Fibroblast of lung (primary cell): Measurements from ENCODE around the gene PWP2. TPM values are rescaled to one million over a fixed set of nuclear protein-coding genes. Genes with fewer than 3 reads are reported as not detected.

Source experiments
- polyA plus RNA-seq, 2 donors: library from polyadenylated mRNA; depleted of rRNA in 1 of 2; stranded (reverse) in 1 of 2; unstranded in 1 of 2; fragments of >200 nt; gene quantifications; 2 replicates each; pipeline ENCODE4 v1.2.1, GENCODE V29; 2011 to 2012; ENCODE audit warnings: missing spikeins in 1 of 2
- total RNA-seq: library from RNA; depleted of rRNA; stranded (reverse); fragments of >200 nt; gene quantifications from 2 replicates; pipeline ENCODE4 v1.2.1, GENCODE V29; 2014

PWP2 gene
- total and polyA plus RNA-seq, 2 donors (not counting 1 experiment from before 2014, with no cell fraction given) = 3.8 to 5.1 TPM

Other genes starting within 250 kb of the PWP2 start
- gene AGPAT3, start 242.2 kb upstream of the PWP2 start, total RNA-seq = 28.8 and 44.9 TPM in 2 replicates
- 29.4 and 39.0 TPM in 2 replicates for gene AGPAT3, start 242.2 kb upstream of the PWP2 start, polyA plus RNA-seq
- 12.3 and 22.0 TPM in 2 replicates for gene TRAPPC10, start 95.1 kb upstream of the PWP2 start, total RNA-seq
- 15.4 and 20.9 TPM in 2 replicates for gene TRAPPC10, start 95.1 kb upstream of the PWP2 start, polyA plus RNA-seq
- gene GATD3, start 26.3 kb downstream of the PWP2 start, total RNA-seq = 20.8 and 38.5 TPM in 2 replicates
- 11.3 and 18.9 TPM in 2 replicates for gene GATD3, start 26.3 kb downstream of the PWP2 start, polyA plus RNA-seq
- gene ICOSLG, start 133.5 kb downstream of the PWP2 start, total RNA-seq = under 0.01 TPM in 2 replicates
- gene ICOSLG, start 133.5 kb downstream of the PWP2 start, polyA plus RNA-seq = 0.05 TPM in 1 of 2 replicates, not detected in the other
- gene DNMT3L, start 154.5 kb downstream of the PWP2 start, total RNA-seq = not detected in 2 replicates
- not detected in 2 replicates for gene DNMT3L, start 154.5 kb downstream of the PWP2 start, polyA plus RNA-seq
- gene AIRE, start 178.5 kb downstream of the PWP2 start, total RNA-seq = not detected in 2 replicates
- not detected in 2 replicates for gene AIRE, start 178.5 kb downstream of the PWP2 start, polyA plus RNA-seq
- 125 and 135 TPM in 2 replicates for gene PFKL, start 192.7 kb downstream of the PWP2 start, total RNA-seq
- 54.8 and 59.8 TPM in 2 replicates for gene PFKL, start 192.7 kb downstream of the PWP2 start, polyA plus RNA-seq
- 6.9 and 7.1 TPM in 2 replicates for gene CFAP410, start 232.0 kb downstream of the PWP2 start, total RNA-seq
- 2.3 and 4.9 TPM in 2 replicates for gene CFAP410, start 232.0 kb downstream of the PWP2 start, polyA plus RNA-seq
- not detected in 2 replicates for gene TRPM2, start 246.2 kb downstream of the PWP2 start, total RNA-seq
- not detected in 2 replicates for gene TRPM2, start 246.2 kb downstream of the PWP2 start, polyA plus RNA-seq